ENCODE measurements around the gene RAB40C. TPM values are rescaled to one million over a fixed set of nuclear protein-coding genes. Genes with fewer than 3 reads are reported as not detected.

RAB40C gene
- total and polyA plus RNA-seq, 9 of the 15 experiments (the other 6 are each of a cell fraction or from before 2014, with no cell fraction given), result 0.17 to 23.4 (median 8.7) TPM

DNA sequence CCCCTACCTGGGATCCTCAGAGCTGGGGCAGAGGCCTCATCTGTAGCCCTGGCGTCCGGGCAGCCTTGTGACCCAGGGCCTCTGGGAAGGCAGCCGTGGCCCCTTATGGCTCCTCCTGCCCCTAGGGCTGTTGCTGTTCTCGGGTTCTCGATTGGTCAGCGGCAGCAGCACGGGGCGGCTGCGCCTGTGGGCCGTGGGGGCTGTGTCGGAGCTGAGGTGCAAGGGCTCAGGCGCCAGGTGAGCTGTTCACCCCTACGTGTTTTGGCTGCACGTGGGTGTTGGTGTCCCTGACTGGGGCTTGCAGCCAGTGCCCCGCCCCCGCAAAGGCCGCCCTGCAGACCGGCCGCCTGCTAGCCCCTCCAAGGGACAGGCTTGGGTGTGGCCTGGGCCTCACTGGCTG is 72.2 kb downstream of the RAB40C start:
- intact Hi-C loops (cut with micrococcal nuclease), result loop anchor here (10.0 kb wide), 1 partner anchor 267 kb away; the partner anchor contains the start of gene NME4
- H3K79me2 ChIP-seq (ENCODE audit: control insufficient read depth, insufficient read depth, low read length), result no peaks in the 10 kb centered on the region; the same call in 2 of the 3 replicates
- FAIRE-seq (no peak), DNase-seq (ENCODE audit: extremely low read depth in 1 of 4, low spot score in 3 of 4) (no peak), ATAC-seq (no peak)
- no peak overlapping the region for H3K4me3 ChIP-seq
- peak overlapping the region in 1 of 2 experiments; percentile 95; a peak in 2 of 4 replicates for H3K9ac ChIP-seq (ENCODE audit: insufficient read depth in 1 of 2, low read depth in 2 of 2, low read length in 2 of 2)
- POLR2A ChIA-PET, result interaction anchor here (0.6 kb wide), 1 partner anchor 18 kb away, joined by 3 read pairs; the partner anchor contains the start of gene STUB1
- peaks cover 2 to 92% of the 10 kb centered on the region in 2 experiments; a peak in 4 of 5 replicates for H3K4me1 ChIP-seq (replicated peaks in 1 of 2; ENCODE audit: control insufficient read depth in 2 of 2, insufficient read depth in 2 of 2, low read length in 2 of 2)
- H3K27me3 ChIP-seq (ENCODE audit: control insufficient read depth in 2 of 2, insufficient read depth in 2 of 2, low read length in 2 of 2), result no peaks in the 10 kb centered on the region
- no peak overlapping the region for H2AFZ ChIP-seq (ENCODE audit: low read depth, low read length)
- CTCF ChIA-PET (ENCODE audit: low intra/inter-chr PET ratio), result no interaction called here
- in situ Hi-C loops (cut with MboI), result no loop called here
- no TSS peak for BruUV-seq (replicated peaks)
- TF ChIP-seq ZFP36 (IDR thresholded peaks at IDR 0.05; ENCODE audit: low read depth, low read length, partially characterized antibody) (no peak), EGR1 (conservative IDR thresholded peaks at IDR 0.05) (0 out of 2 replicates have a peak, but pooled peaks have one; percentile 35)
- H3K9me3 ChIP-seq (replicated peaks; ENCODE audit: control insufficient read depth, insufficient read depth, low read depth, low read length), result no peaks in the 10 kb centered on the region
- H3K36me3 ChIP-seq (ENCODE audit: control insufficient read depth, insufficient read depth, low read length), result no peaks in the 10 kb centered on the region
- 76% methylated on average over 15 of the region's 19 CpGs for WGBS (ENCODE audit: insufficient coverage, low coverage, missing lambda C conversion rate)
- no peaks in the 10 kb centered on the region for H4K20me1 ChIP-seq (replicated peaks; ENCODE audit: control insufficient read depth, insufficient read depth, low read length)
- no peak overlapping the region for H3K27ac ChIP-seq (ENCODE audit: extremely low read depth, low read depth, low read length)
- H3K9me1 ChIP-seq (ENCODE audit: control insufficient read depth, insufficient read depth, low read length), result no peaks in the 10 kb centered on the region
- no peak overlapping the region for H3K4me2 ChIP-seq (ENCODE audit: insufficient read depth, low read length)

DNA sequence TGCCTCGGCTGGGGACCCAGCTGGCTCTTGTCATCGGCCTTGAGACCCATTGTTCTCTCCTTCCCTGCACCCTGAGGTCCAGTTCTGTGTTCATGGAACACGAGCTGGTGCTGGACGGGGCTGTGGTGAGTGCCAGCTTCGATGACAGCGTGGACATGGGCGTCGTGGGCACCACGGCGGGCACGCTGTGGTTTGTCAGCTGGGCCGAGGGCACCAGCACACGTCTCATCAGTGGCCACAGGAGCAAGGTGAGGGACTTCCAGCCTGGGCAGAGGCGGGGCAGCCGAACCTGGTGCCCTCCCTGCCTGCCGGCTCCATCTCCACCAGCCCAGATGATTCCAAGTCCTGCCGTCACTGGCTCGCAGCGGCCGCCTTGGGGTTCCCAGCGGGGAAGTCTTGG is 72.7 kb downstream of the RAB40C start:
- in situ Hi-C loops (cut with MboI), result no loop called here
- H3K79me2 ChIP-seq (ENCODE audit: control insufficient read depth, insufficient read depth, low read length), result no peaks in the 10 kb centered on the region; the same call in 2 of the 3 replicates
- peak overlapping the region in 1 of 2 experiments; percentile 95; a peak in 2 of 4 replicates for H3K9ac ChIP-seq (ENCODE audit: insufficient read depth in 1 of 2, low read depth in 2 of 2, low read length in 2 of 2)
- TF ChIP-seq HOXB6 (CRISPR knock-in tag; IDR thresholded peaks at IDR 0.05; ENCODE audit: borderline replicate concordance), result no peak
- TF ChIP-seq, protein P1, sequence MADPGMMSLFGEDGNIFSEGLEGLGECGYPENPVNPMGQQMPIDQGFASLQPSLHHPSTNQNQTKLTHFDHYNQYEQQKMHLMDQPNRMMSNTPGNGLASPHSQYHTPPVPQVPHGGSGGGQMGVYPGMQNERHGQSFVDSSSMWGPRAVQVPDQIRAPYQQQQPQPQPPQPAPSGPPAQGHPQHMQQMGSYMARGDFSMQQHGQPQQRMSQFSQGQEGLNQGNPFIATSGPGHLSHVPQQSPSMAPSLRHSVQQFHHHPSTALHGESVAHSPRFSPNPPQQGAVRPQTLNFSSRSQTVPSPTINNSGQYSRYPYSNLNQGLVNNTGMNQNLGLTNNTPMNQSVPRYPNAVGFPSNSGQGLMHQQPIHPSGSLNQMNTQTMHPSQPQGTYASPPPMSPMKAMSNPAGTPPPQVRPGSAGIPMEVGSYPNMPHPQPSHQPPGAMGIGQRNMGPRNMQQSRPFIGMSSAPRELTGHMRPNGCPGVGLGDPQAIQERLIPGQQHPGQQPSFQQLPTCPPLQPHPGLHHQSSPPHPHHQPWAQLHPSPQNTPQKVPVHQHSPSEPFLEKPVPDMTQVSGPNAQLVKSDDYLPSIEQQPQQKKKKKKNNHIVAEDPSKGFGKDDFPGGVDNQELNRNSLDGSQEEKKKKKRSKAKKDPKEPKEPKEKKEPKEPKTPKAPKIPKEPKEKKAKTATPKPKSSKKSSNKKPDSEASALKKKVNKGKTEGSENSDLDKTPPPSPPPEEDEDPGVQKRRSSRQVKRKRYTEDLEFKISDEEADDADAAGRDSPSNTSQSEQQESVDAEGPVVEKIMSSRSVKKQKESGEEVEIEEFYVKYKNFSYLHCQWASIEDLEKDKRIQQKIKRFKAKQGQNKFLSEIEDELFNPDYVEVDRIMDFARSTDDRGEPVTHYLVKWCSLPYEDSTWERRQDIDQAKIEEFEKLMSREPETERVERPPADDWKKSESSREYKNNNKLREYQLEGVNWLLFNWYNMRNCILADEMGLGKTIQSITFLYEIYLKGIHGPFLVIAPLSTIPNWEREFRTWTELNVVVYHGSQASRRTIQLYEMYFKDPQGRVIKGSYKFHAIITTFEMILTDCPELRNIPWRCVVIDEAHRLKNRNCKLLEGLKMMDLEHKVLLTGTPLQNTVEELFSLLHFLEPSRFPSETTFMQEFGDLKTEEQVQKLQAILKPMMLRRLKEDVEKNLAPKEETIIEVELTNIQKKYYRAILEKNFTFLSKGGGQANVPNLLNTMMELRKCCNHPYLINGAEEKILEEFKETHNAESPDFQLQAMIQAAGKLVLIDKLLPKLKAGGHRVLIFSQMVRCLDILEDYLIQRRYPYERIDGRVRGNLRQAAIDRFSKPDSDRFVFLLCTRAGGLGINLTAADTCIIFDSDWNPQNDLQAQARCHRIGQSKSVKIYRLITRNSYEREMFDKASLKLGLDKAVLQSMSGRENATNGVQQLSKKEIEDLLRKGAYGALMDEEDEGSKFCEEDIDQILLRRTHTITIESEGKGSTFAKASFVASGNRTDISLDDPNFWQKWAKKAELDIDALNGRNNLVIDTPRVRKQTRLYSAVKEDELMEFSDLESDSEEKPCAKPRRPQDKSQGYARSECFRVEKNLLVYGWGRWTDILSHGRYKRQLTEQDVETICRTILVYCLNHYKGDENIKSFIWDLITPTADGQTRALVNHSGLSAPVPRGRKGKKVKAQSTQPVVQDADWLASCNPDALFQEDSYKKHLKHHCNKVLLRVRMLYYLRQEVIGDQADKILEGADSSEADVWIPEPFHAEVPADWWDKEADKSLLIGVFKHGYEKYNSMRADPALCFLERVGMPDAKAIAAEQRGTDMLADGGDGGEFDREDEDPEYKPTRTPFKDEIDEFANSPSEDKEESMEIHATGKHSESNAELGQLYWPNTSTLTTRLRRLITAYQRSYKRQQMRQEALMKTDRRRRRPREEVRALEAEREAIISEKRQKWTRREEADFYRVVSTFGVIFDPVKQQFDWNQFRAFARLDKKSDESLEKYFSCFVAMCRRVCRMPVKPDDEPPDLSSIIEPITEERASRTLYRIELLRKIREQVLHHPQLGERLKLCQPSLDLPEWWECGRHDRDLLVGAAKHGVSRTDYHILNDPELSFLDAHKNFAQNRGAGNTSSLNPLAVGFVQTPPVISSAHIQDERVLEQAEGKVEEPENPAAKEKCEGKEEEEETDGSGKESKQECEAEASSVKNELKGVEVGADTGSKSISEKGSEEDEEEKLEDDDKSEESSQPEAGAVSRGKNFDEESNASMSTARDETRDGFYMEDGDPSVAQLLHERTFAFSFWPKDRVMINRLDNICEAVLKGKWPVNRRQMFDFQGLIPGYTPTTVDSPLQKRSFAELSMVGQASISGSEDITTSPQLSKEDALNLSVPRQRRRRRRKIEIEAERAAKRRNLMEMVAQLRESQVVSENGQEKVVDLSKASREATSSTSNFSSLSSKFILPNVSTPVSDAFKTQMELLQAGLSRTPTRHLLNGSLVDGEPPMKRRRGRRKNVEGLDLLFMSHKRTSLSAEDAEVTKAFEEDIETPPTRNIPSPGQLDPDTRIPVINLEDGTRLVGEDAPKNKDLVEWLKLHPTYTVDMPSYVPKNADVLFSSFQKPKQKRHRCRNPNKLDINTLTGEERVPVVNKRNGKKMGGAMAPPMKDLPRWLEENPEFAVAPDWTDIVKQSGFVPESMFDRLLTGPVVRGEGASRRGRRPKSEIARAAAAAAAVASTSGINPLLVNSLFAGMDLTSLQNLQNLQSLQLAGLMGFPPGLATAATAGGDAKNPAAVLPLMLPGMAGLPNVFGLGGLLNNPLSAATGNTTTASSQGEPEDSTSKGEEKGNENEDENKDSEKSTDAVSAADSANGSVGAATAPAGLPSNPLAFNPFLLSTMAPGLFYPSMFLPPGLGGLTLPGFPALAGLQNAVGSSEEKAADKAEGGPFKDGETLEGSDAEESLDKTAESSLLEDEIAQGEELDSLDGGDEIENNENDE (IDR thresholded peaks at IDR 0.05; ENCODE audit: low read depth, low read length), result no peak

More for the DNA sequence above, 72.7 kb downstream of the RAB40C start:
- Histone ChIP-seq H3K9me1 (ENCODE audit: control insufficient read depth, insufficient read depth, low read length) (no peaks in the 10 kb centered on the region), H3K9me3 (replicated peaks; ENCODE audit: control insufficient read depth, insufficient read depth, low read depth, low read length) (no peaks in the 10 kb centered on the region), H4K20me1 (replicated peaks; ENCODE audit: control insufficient read depth, insufficient read depth, low read length) (no peaks in the 10 kb centered on the region), H2AFZ (ENCODE audit: low read depth, low read length) (no peak overlapping the region), H3K36me3 (ENCODE audit: control insufficient read depth, insufficient read depth, low read length) (no peaks in the 10 kb centered on the region), H3K4me2 (ENCODE audit: insufficient read depth, low read length) (no peak overlapping the region), H3K27me3 (ENCODE audit: control insufficient read depth in 2 of 2, insufficient read depth in 2 of 2, low read length in 2 of 2) (no peaks in the 10 kb centered on the region), H3K4me1 (replicated peaks in 1 of 2; ENCODE audit: control insufficient read depth in 2 of 2, insufficient read depth in 2 of 2, low read length in 2 of 2) (peaks cover 5 to 92% of the 10 kb centered on the region in 2 experiments), H3K4me3 (no peak overlapping the region), H3K27ac (ENCODE audit: extremely low read depth, low read depth, low read length) (no peak overlapping the region)
- FAIRE-seq, result no peak
- ChIA-PET POLR2A (no interaction called here), CTCF (ENCODE audit: low intra/inter-chr PET ratio) (no interaction called here)
- no peak for ATAC-seq
- 90% methylated on average over 21 of the region's 21 CpGs for WGBS (ENCODE audit: insufficient coverage, low coverage, missing lambda C conversion rate)
- DNase-seq (ENCODE audit: extremely low read depth in 1 of 4, low spot score in 3 of 4), result no peak
- intact Hi-C loops (cut with micrococcal nuclease), result loop anchor here (10.0 kb wide), 1 partner anchor 268 kb away; the partner anchor contains the start of gene NME4
- BruUV-seq (replicated peaks), result no TSS peak
